H9 (cell line): ENCODE measurements around the gene TRIO. TPM values are rescaled to one million over a fixed set of nuclear protein-coding genes. Genes with fewer than 3 reads are reported as not detected.

Source experiments
- DNase-seq: peaks from one replicate; pipeline ENCODE4 v3.0.0-alpha.2; 2017
- H2AFZ ChIP-seq: one replicate; pipeline ENCODE4 v1.6.1; 2013; ENCODE audit warnings: mild to moderate bottlenecking, low read length, control low read depth, moderate library complexity
- H2AK5ac ChIP-seq: 2 replicates; pipeline ENCODE4 v1.6.1; 2013; ENCODE audit warnings: low read length, control low read depth, mixed read lengths; ENCODE audit not compliant: insufficient read length
- H2BK120ac ChIP-seq: one replicate; pipeline ENCODE4 v1.6.1; 2013; ENCODE audit warnings: low read depth, mild to moderate bottlenecking, low read length, control low read depth, inconsistent platforms; ENCODE audit not compliant: poor library complexity, severe bottlenecking
- H2BK12ac ChIP-seq: 2 replicates; pipeline ENCODE4 v1.6.1; 2013; ENCODE audit warnings: low read length, control low read depth, mixed read lengths, low read depth; ENCODE audit not compliant: insufficient read length
- H2BK15ac ChIP-seq: 2 replicates; pipeline ENCODE4 v1.6.1; 2013; ENCODE audit warnings: low read depth, low read length, control low read depth
- H2BK20ac ChIP-seq: one replicate; pipeline ENCODE4 v1.6.1; 2013; ENCODE audit warnings: low read depth, mild to moderate bottlenecking, low read length, control low read depth, inconsistent platforms; ENCODE audit not compliant: poor library complexity, severe bottlenecking
- H2BK5ac ChIP-seq: 2 replicates; pipeline ENCODE4 v1.6.1; 2013; ENCODE audit warnings: low read length, control low read depth, mixed read lengths; ENCODE audit not compliant: insufficient read length
- H3K14ac ChIP-seq: 2 replicates; pipeline ENCODE4 v1.6.1; 2013; ENCODE audit warnings: low read length, control low read depth; ENCODE audit not compliant: insufficient read depth
- H3K18ac ChIP-seq: 2 replicates; pipeline ENCODE4 v1.6.1; 2013; ENCODE audit warnings: low read depth, mild to moderate bottlenecking, mixed read lengths, low read length, control low read depth; ENCODE audit not compliant: insufficient read length
- H3K23ac ChIP-seq: 2 replicates; pipeline ENCODE4 v1.6.1; 2013; ENCODE audit warnings: low read length, control low read depth, mixed read lengths, low read depth; ENCODE audit not compliant: insufficient read length
- H3K23me2 ChIP-seq: 2 replicates; pipeline ENCODE4 v1.6.1; 2013; ENCODE audit warnings: low read depth, mild to moderate bottlenecking, mixed read lengths, low read length, control low read depth; ENCODE audit not compliant: insufficient read length, poor library complexity, severe bottlenecking
- H3K27ac ChIP-seq: 2 replicates; pipeline ENCODE4 v1.5.1; 2013; ENCODE audit warnings: low read length, control low read depth, mixed read lengths, low read depth; ENCODE audit not compliant: insufficient read length
- H3K27me3 ChIP-seq: 2 replicates; pipeline ENCODE4 v1.6.1; 2013; ENCODE audit warnings: low read length, control low read depth, inconsistent platforms; ENCODE audit not compliant: insufficient read depth
- H3K4ac ChIP-seq: 2 replicates; pipeline ENCODE4 v1.6.1; 2013; ENCODE audit warnings: low read depth, mild to moderate bottlenecking, control low read depth, inconsistent platforms, low read length, moderate library complexity
- H3K4me1 ChIP-seq: 2 replicates; pipeline ENCODE4 v1.6.1; 2013; ENCODE audit warnings: low read length, control low read depth, inconsistent platforms; ENCODE audit not compliant: insufficient read depth
- H3K4me2 ChIP-seq: 2 replicates; pipeline ENCODE4 v1.6.1; 2013; ENCODE audit warnings: low read length, control low read depth, mixed read lengths; ENCODE audit not compliant: insufficient read length, insufficient read depth
- H3K56ac ChIP-seq: 2 replicates; pipeline ENCODE4 v1.6.1; 2013; ENCODE audit warnings: low read depth, mild to moderate bottlenecking, mixed read lengths, low read length, control low read depth; ENCODE audit not compliant: insufficient read length
- H3K79me1 ChIP-seq: 2 replicates; pipeline ENCODE4 v1.6.1; 2013; ENCODE audit warnings: low read depth, mild to moderate bottlenecking, moderate library complexity, low read length, control low read depth, inconsistent platforms; ENCODE audit not compliant: insufficient read depth, poor library complexity, severe bottlenecking
- H3K79me2 ChIP-seq: 2 replicates; pipeline ENCODE4 v1.6.1; 2013; ENCODE audit warnings: low read length, control low read depth, inconsistent platforms; ENCODE audit not compliant: insufficient read depth
- H3K9ac ChIP-seq: 2 replicates; pipeline ENCODE4 v1.6.1; 2013; ENCODE audit warnings: low read length, control low read depth, mixed read lengths; ENCODE audit not compliant: insufficient read length; ENCODE audit errors: extremely low read depth
- H3K9me3 ChIP-seq: one replicate; pipeline ENCODE4 v1.6.1; 2013; ENCODE audit warnings: low read depth, low read length, inconsistent platforms; ENCODE audit not compliant: control insufficient read depth
- H3T11ph ChIP-seq: one replicate; pipeline ENCODE4 v1.6.1; 2013; ENCODE audit warnings: mild to moderate bottlenecking, low read length, control low read depth, inconsistent platforms
- H4K20me1 ChIP-seq: one replicate; pipeline ENCODE4 v1.6.1; 2013; ENCODE audit not compliant: control insufficient read depth, insufficient read length, insufficient read depth
- H4K5ac ChIP-seq: 2 replicates; pipeline ENCODE4 v1.6.1; 2013; ENCODE audit warnings: low read depth, mild to moderate bottlenecking, mixed read lengths, low read length, control low read depth; ENCODE audit not compliant: insufficient read length
- H4K8ac ChIP-seq: replicated peaks from 2 replicates; pipeline ENCODE4 v1.6.1; 2013; ENCODE audit warnings: low read length, control low read depth, mixed read lengths, low read depth; ENCODE audit not compliant: insufficient read length
- H4K91ac ChIP-seq: 2 replicates; pipeline ENCODE4 v1.6.1; 2013; ENCODE audit warnings: low read depth, mild to moderate bottlenecking, moderate library complexity, mixed read lengths, low read length, control low read depth; ENCODE audit not compliant: insufficient read length
- H3K27ac Mint-ChIP-seq, 3 experiments: 2 replicates in 2 of 3; 3 replicates in 1 of 3; pipeline ENCODE4 v1.8.0; 2020 to 2021; ENCODE audit warnings: mixed read lengths in 3 of 3, mild to moderate bottlenecking in 1 of 3, moderate library complexity in 1 of 3
- H3K27me3 Mint-ChIP-seq: 2 replicates; pipeline ENCODE4 v1.8.0; 2021; ENCODE audit warnings: low read depth, mild to moderate bottlenecking, moderate library complexity, mixed read lengths
- H3K36me3 Mint-ChIP-seq, 3 experiments: 2 replicates in 2 of 3; 3 replicates in 1 of 3; pipeline ENCODE4 v1.8.0; 2020 to 2021; ENCODE audit warnings: low read depth in 3 of 3, mixed read lengths in 3 of 3; ENCODE audit not compliant: insufficient read depth in 1 of 3
- H3K4me1 Mint-ChIP-seq, 2 experiments: 2 replicates each; pipeline ENCODE4 v1.8.0; 2020; ENCODE audit warnings: mixed read lengths in 2 of 2
- H3K4me3 Mint-ChIP-seq, 2 experiments: 2 replicates in 1 of 2; 3 replicates in 1 of 2; pipeline ENCODE4 v1.8.0; 2020 to 2021; ENCODE audit warnings: mild to moderate bottlenecking in 2 of 2, mixed read lengths in 2 of 2, moderate library complexity in 1 of 2
- H3K9me3 Mint-ChIP-seq, 2 experiments: 2 replicates in 1 of 2; 3 replicates in 1 of 2; pipeline ENCODE4 v1.8.0; 2020; ENCODE audit warnings: mild to moderate bottlenecking in 2 of 2, mixed read lengths in 2 of 2, moderate library complexity in 1 of 2
- WGBS: extraction: QIAGEN DNeasy Blood & Tissue Kit; methylation state at CpG from one replicate; pipeline ENCODE4 v1.1.7; 2013; ENCODE audit warnings: missing lambda C conversion rate, low lambda C conversion rate, mixed read lengths; ENCODE audit not compliant: insufficient read length; ENCODE audit errors: extremely low coverage; 5-methylcytosine and 5-hydroxymethylcytosine counted together
- total RNA-seq: library from RNA; stranded (reverse); gene quantifications from 2 replicates; pipeline ENCODE4 v1.2.1, GENCODE V29; 2021
- TF ChIP-seq, protein P1 (sequence below): fragments of 200-600 bp; sonication (generic); conservative IDR thresholded peaks from 3 replicates; pipeline ENCODE4 v1.8.0; 2021; ENCODE audit warnings: antibody characterized with exemption, mild to moderate bottlenecking

Gene TRIO
- total RNA-seq, 1 experiment from 2014 or later: 87.8 TPM

GRCh38 chr5:14265570-14265969 is 122.4 kb downstream of the TRIO start:
- H3K27ac Mint-ChIP-seq: peak overlapping the region in 1 of 3 experiments; percentile 49; a peak in 2 of 7 replicates
- DNase-seq: no peak

More at GRCh38 chr5:14265570-14265969, 122.4 kb downstream of the TRIO start:
- no CpG with 5 or more reads among the region's 2 CpGs for WGBS
- no peaks in the 10 kb centered on the region for H4K20me1 ChIP-seq
- no peak overlapping the region for H3K18ac ChIP-seq
- Mint-ChIP-seq H3K36me3 (no peaks in the 10 kb centered on the region), H3K9me3 (no peaks in the 10 kb centered on the region), H3K4me3 (no peak overlapping the region), H3K27me3 (no peaks in the 10 kb centered on the region), H3K4me1 (peaks cover 82 to 83% of the 10 kb centered on the region in 2 experiments)
- no peak overlapping the region for H3K9ac ChIP-seq
- H2AFZ ChIP-seq: no peak overlapping the region
- peaks cover 22% of the 10 kb centered on the region; the same call in 1 of the 2 replicates for H3K79me2 ChIP-seq
- no peak overlapping the region for H3T11ph ChIP-seq
- H3K4me2 ChIP-seq: no peak overlapping the region
- H3K27ac ChIP-seq: no peak overlapping the region
- TF ChIP-seq, protein P1, sequence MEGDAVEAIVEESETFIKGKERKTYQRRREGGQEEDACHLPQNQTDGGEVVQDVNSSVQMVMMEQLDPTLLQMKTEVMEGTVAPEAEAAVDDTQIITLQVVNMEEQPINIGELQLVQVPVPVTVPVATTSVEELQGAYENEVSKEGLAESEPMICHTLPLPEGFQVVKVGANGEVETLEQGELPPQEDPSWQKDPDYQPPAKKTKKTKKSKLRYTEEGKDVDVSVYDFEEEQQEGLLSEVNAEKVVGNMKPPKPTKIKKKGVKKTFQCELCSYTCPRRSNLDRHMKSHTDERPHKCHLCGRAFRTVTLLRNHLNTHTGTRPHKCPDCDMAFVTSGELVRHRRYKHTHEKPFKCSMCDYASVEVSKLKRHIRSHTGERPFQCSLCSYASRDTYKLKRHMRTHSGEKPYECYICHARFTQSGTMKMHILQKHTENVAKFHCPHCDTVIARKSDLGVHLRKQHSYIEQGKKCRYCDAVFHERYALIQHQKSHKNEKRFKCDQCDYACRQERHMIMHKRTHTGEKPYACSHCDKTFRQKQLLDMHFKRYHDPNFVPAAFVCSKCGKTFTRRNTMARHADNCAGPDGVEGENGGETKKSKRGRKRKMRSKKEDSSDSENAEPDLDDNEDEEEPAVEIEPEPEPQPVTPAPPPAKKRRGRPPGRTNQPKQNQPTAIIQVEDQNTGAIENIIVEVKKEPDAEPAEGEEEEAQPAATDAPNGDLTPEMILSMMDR: no peak
- no peak overlapping the region for H3K14ac ChIP-seq
- no peaks in the 10 kb centered on the region for H3K27me3 ChIP-seq
- H3K23ac ChIP-seq: no peak overlapping the region
- H2BK5ac ChIP-seq: no peak overlapping the region
- H3K4me1 ChIP-seq: peaks cover 35% of the 10 kb centered on the region
- H3K23me2 ChIP-seq: no peaks in the 10 kb centered on the region
- no peak overlapping the region for H4K91ac ChIP-seq
- no peak overlapping the region for H2BK15ac ChIP-seq
- no peak overlapping the region for H4K5ac ChIP-seq
- H2BK20ac ChIP-seq: no peak overlapping the region
- H2BK12ac ChIP-seq: no peak overlapping the region
- no peak overlapping the region for H2BK120ac ChIP-seq
- H3K79me1 ChIP-seq: no peaks in the 10 kb centered on the region
- H3K56ac ChIP-seq: no peak overlapping the region
- no peak overlapping the region for H4K8ac ChIP-seq
- H2AK5ac ChIP-seq: no peak overlapping the region
- no peaks in the 10 kb centered on the region for H3K9me3 ChIP-seq
- H3K4ac ChIP-seq: no peak overlapping the region
